ENCODE data around the gene FRMD3.

The FRMD3 gene

DNA sequence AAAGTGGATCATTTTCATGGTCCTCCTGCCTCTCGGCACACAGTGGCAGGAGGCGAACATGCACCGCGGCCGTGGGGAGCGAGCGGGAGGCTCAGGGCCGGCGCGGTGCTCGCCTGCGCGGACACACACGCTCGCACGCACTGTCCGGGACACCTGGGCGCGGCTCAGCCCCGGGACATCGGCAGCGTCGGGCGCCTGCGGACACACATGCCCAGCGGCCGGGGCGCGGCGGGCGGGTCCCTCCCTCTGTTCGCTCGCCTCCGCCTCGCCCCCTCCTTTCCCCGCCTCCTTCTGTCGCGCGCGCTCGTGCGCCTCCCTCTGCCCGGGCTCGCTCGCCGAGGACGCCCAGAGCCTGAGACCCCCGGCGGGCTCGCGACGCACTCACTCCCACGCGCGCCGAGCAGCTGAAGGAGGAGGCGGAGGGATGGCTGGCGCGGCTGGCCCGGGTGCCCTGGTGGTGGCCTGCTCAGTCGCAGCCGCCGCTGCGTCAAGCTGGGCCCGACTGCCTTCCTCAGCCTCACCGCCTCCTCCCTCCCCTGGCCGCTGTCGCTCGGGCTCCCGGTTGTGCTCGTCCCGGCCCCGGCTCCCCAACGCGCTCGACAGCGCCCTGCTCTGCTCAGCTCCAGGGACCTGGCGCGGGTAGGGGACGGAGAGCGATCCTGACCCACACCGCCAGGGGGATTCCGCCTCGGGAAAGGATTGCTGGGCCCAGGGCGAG lies at the start of gene FRMD3:
Gene FRMD3 (minus strand): TSS at position 230 of the 718 bp plus-strand sequence. CDS start 170 bp downstream, at position 60.
- DNase-seq (ENCODE audit: low read depth in 2 of 3, low spot score in 2 of 3): peak in 1 of 3 experiments; percentile 2

- DNase-seq (ENCODE audit: low read depth in 2 of 3, low spot score in 2 of 3): no peak
These were observed 46.8 kb upstream of the FRMD3 start for GRCh38 chr9:83584995-83585394.

DNA sequence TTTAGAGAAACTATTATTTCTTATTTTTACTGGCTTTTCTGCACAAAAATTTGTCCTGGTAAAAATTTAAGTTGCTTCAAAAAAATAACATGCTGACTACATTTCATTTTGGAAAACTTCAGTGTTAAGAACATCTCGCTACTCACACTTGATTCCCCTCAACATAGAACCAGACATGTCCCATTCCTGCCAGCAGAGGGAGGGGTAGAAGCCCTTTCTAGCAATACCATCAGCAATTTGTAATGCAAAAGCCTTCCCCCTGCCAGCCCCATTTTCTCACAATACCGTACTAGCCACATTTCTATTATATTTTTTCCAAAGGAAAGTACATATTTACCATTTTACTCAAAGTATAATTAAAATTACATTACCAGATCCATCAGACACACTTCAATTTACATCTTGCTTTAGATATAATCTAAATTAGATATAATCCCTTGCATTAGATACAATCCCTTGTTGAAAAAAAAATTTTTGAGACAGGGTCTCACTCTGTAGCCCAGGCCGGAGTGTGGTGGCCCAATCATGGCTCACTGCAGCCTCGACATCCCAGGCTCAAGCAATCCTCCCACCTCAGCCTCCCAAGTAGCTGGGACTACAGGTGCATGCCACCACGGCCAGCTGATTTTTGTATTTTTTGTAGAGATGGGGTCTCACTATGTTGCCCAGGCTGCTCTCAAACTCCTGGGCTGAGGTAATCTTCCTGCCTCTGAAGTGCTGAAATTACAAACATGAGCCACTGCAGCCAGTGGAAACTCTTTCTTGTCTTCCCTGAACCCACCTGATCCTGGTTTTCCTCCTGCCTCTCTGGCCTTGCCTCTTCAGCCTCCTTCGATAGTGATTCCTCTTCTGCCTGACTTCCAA lies 45.2 kb upstream of the FRMD3 start:
- DNase-seq (ENCODE audit: low read depth in 2 of 3, low spot score in 2 of 3): no peak

DNA sequence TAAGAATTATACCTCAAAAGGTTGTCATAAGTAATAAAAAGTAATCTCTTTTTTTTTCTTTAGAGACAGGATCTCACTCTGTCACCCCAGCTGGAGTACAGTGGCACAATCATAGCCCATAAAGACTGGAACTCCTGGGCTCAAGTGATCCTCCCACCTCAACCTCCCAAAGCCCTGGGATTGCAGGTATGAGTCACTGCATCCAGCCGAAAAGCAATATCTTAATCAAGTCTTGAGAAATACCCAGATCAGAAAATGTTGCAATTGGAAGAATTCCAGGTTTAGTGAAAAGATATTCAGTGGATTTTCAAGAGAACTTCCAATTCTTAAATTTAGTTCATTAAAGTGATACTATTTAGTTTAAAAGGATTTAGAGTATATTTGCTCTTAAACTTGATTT lies 43.8 kb upstream of the FRMD3 start:
- DNase-seq (ENCODE audit: low read depth in 2 of 3, low spot score in 2 of 3): no peak

- DNase-seq (ENCODE audit: low read depth in 2 of 3, low spot score in 2 of 3): no peak
These were observed 36.3 kb upstream of the FRMD3 start for GRCh38 chr9:83574482-83574881.

DNA sequence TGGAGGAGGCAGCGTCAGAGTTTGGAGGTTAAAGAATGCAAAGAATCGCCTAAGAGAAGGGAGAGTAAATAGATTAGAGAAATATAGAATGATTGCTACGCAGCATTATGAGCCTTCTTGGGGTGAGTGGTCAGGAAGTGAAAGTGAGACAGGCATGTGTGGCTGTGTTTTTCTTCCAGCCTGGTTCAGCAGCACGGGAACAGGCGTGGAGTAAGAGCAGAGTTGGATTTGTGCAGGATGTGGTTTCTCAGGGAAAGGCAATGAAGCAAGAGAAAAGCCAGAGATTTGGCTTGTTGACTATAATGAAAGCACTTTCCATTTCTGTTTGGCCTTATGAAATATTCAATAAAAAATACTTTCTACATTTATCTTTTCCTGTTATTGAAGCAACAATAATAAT lies 34.3 kb upstream of the FRMD3 start:
- DNase-seq (ENCODE audit: low read depth in 2 of 3, low spot score in 2 of 3): no peak

- no peak for DNase-seq (ENCODE audit: low read depth in 2 of 3, low spot score in 2 of 3)
These were observed 32.2 kb upstream of the FRMD3 start for GRCh38 chr9:83570359-83570758.

- DNase-seq (ENCODE audit: low read depth in 2 of 3, low spot score in 2 of 3): no peak
These were observed 31.1 kb upstream of the FRMD3 start for GRCh38 chr9:83569326-83569725.

- DNase-seq (ENCODE audit: low read depth in 2 of 3, low spot score in 2 of 3): no peak
These were observed 25.2 kb upstream of the FRMD3 start for GRCh38 chr9:83563360-83563759.

DNA sequence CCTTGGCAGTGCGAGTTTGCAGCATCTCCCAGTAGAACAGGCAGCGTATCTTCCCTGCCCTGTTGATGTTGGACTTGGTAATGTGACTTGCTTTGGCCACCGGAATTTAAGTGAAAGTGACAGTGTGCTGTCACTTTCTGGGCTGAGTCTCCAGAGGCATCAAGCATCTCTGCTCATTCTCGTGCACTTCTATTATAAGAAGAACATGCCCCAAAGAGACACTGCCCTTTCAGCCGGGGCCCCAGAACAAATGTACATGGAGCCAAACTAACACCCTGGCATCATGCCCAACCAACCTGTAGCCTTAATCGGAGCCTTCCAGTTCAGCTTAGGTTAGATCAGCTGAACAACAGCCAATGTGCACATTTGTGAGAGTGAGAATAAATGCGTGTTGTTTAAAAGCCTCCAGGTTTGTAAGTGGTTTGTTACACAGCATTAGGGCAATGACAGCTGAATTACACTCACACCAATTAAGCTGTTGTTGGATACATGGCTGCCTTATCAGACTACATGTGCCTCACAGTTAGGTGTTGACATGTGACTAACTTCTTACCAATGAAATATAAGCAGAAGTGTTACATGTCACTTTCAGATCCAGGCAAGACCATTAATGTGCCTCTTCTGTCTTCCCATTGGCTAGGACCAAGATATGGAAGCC lies 22.1 kb upstream of the FRMD3 start:
- no peak for DNase-seq (ENCODE audit: low read depth in 2 of 3, low spot score in 2 of 3)

DNA sequence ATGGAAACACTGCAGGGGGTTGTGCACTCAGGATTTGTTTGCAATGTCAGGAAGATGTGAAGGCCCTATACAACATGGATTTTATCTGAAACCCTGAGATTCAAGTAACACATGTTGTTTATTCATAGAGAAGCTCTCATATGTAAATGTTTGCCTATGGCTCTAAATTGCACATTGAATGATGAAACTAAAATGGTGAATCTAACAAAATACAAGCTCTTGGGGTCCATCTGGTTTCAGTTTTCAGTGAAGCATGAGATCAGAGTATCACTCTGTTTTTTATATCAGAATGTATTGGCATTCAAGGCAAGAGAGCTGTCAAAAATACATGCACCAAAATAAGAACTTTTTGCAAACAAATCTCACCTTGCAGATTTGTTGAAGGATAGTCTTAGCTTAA lies 19.6 kb upstream of the FRMD3 start:
- DNase-seq (ENCODE audit: low read depth in 2 of 3, low spot score in 2 of 3): no peak

DNA sequence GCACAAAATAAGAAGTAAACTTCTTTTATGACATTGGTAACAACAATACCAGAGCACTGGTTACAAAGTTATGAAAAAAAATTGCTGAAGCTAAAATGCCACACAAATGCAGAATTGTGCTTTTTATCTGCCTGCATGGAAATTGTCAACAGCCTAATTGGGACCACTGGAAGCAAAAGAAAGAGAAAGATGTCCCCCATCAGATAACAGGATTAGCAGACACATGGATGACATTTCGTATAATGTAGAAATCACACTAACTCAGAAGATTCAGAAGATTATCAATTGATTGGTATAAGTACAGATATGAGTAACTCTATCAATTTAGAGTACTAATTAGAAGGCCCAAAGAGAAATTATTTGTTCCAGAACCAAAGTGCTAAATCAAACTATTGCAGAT lies 19.1 kb upstream of the FRMD3 start:
- no peak for DNase-seq (ENCODE audit: low read depth in 2 of 3, low spot score in 2 of 3)

GRCh38 chr9:83554278-83554677 lies 16.1 kb upstream of the FRMD3 start:
- no peak for DNase-seq (ENCODE audit: low read depth in 2 of 3, low spot score in 2 of 3)

DNA sequence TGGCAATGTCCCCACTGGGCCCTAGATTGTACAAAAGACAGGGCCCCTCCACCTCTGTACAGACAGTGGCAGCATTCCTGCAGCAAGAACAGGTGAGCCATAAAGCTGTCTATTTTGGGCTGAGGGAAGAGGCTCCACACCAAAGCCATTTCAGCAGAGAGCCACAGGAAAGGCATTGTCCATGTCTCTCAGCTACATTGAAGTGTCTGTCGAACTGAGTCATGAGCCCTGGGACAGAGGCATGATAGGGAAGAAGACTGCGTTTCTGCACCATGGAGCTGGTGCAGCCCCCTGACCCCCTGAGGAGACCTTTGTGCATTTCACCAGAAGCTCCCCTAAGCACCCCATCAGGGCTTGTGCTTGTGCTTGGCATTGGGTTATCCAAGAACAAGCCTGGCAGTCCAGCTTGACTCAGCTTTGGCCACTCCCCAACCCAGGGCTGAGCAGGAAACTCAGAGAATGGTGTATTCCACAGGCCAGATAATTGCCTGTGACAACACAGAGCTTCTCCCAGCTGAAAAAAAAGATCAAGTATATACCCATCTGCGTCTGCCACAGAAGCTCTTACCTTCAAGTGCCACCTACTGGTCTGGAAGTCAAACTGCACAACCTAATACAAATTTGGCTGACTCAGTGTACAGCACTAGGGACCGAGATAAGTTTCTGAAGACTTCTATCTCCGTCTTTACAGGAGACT lies 5.9 kb upstream of the FRMD3 start:
- no peak for DNase-seq (ENCODE audit: low read depth in 2 of 3, low spot score in 2 of 3)

DNA sequence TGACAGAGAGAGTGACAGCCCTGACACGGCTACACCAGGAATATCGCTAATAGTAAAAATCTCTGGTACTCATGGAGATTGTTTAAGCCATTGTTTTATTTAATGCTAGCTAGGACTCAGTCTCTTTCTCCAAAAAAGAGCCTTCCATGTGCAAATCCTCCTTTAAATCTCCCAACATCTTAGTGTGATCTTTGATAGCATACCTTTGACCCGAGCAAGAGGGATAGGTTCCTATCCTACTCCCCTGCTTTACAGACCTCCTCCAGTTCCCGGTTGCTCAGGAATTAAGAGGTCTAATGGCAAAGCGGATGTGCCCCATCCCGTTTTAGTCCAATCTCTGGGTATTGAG lies 663 bp upstream of the FRMD3 start:
- DNase-seq (ENCODE audit: low read depth in 2 of 3, low spot score in 2 of 3): no peak

- no peak for DNase-seq (ENCODE audit: low read depth in 2 of 3, low spot score in 2 of 3)
These were observed 650 bp downstream of the FRMD3 start for GRCh38 chr9:83537331-83538171.

GRCh38 chr9:83536332-83536731 lies 1.9 kb downstream of the FRMD3 start:
- DNase-seq (ENCODE audit: low read depth in 2 of 3, low spot score in 2 of 3): no peak

- no peak for DNase-seq (ENCODE audit: low read depth in 2 of 3, low spot score in 2 of 3)
These were observed 2.5 kb downstream of the FRMD3 start for GRCh38 chr9:83535736-83536135.

DNA sequence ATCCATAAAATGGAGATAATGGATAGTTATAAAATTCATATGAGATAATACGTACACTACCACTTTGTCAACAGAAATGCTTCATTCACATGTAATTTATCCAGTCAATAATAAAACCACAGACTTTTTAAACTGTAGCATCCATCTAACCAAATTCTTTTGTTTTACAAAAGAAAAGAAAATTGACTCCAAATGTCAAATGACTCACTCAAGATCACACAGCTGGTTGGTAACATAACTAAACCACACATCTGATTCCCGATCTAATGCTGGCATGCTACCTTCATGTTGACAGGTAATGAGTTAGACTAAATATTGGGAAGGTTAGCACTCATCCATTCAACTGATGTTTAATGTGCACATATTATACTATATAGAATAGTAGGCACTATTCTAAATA lies 4.9 kb downstream of the FRMD3 start:
- no peak for DNase-seq (ENCODE audit: low read depth in 2 of 3, low spot score in 2 of 3)

GRCh38 chr9:83526901-83527300 lies 11.3 kb downstream of the FRMD3 start:
- no peak for DNase-seq (ENCODE audit: low read depth in 2 of 3, low spot score in 2 of 3)

DNA sequence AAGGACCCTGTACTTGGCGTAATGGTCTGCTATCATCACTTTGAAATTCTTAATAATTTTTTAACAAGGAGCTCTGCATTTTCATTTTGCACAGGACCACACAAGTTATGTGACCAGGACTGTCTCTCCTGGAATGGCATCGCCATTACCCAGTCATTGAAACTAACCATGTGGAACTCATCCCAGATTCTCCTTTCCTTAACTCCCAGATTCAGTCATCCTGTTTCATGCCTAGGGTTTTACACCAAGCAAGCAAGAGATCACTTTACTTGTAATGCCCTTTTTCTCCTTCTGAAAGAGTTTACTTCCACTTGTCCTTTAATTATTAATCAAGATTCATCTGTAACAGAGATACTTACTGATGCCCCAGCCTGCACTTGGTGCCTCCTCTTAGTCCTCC lies 12.0 kb downstream of the FRMD3 start:
- no peak for DNase-seq (ENCODE audit: low read depth in 2 of 3, low spot score in 2 of 3)
